Measurements from ENCODE around the gene SVBP.

Gene SVBP

DNA sequence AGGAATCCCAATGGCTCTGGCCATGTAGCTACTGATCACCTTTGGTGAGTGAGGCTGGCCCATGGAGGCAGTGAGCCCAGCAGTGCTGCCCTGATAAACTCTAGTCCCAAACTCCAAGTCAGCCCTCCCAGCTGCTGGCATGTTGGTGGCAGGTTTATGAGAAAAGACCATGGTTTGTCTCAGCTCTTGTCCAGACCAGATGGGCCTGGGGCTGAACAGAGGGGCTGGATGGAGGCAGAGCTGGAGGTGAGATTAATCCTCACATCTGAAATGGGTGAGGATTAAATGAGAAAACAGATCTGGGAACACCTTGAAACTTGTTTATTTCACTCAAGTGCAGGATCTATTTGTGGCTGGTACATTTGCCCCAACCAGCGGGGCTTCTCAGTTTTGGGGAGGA, 29.2 kb downstream of the SVBP start:
- ChIA-PET CTCF (interaction anchor here (0.6 to 1.1 kb wide), 2 partner anchors 10 to 34 kb away, joined by 3 to 4 read pairs; no protein-coding TSS in a partner anchor), POLR2A (no interaction called here)
- H3K4me1 ChIP-seq (ENCODE audit: control insufficient read depth, insufficient read depth, low read length): no peaks in the 10 kb centered on the region
- no peak overlapping the region for H3K27ac ChIP-seq (ENCODE audit: extremely low read depth, low read depth, low read length)
- H3K9me3 ChIP-seq (ENCODE audit: control insufficient read depth, insufficient read depth, low read depth, low read length): no peaks in the 10 kb centered on the region
- no peak overlapping the region for H3K4me3 ChIP-seq (ENCODE audit: low read depth, low read length)
- TF ChIP-seq, protein P1, sequence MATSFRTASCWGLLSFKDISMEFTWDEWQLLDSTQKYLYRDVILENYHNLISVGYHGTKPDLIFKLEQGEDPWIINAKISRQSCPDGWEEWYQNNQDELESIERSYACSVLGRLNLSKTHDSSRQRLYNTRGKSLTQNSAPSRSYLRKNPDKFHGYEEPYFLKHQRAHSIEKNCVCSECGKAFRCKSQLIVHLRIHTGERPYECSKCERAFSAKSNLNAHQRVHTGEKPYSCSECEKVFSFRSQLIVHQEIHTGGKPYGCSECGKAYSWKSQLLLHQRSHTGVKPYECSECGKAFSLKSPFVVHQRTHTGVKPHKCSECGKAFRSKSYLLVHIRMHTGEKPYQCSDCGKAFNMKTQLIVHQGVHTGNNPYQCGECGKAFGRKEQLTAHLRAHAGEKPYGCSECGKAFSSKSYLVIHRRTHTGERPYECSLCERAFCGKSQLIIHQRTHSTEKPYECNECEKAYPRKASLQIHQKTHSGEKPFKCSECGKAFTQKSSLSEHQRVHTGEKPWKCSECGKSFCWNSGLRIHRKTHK (tag by site-specific recombination; IDR thresholded peaks at IDR 0.05): no peak
- TF ChIP-seq IKZF3 (tag by site-specific recombination; IDR thresholded peaks at IDR 0.05): no peak
- TF ChIP-seq ZNF660 (tag by site-specific recombination; IDR thresholded peaks at IDR 0.05): no peak
- no peak for TF ChIP-seq ZNF157 (tag by site-specific recombination; IDR thresholded peaks at IDR 0.05)
- TF ChIP-seq SCRT1 (tag by site-specific recombination; IDR thresholded peaks at IDR 0.05; ENCODE audit: borderline replicate concordance): no peak
- no peak for TF ChIP-seq ZNF629 (tag by site-specific recombination; IDR thresholded peaks at IDR 0.05)
- no peak for TF ChIP-seq ZNF132 (tag by site-specific recombination; IDR thresholded peaks at IDR 0.05; ENCODE audit: borderline replicate concordance)
- no peak for TF ChIP-seq ZNF433 (tag by site-specific recombination; IDR thresholded peaks at IDR 0.05; ENCODE audit: low read depth)
- no peak for TF ChIP-seq ZNF169 (tag by site-specific recombination; IDR thresholded peaks at IDR 0.05)
- TF ChIP-seq, protein P2, sequence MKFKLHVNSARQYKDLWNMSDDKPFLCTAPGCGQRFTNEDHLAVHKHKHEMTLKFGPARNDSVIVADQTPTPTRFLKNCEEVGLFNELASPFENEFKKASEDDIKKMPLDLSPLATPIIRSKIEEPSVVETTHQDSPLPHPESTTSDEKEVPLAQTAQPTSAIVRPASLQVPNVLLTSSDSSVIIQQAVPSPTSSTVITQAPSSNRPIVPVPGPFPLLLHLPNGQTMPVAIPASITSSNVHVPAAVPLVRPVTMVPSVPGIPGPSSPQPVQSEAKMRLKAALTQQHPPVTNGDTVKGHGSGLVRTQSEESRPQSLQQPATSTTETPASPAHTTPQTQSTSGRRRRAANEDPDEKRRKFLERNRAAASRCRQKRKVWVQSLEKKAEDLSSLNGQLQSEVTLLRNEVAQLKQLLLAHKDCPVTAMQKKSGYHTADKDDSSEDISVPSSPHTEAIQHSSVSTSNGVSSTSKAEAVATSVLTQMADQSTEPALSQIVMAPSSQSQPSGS (tag by site-specific recombination; IDR thresholded peaks at IDR 0.05; ENCODE audit: low read depth): no peak
- H3K36me3 ChIP-seq (ENCODE audit: control insufficient read depth in 2 of 2, insufficient read depth in 1 of 2, low read length in 2 of 2): peaks cover 0 to 20% of the 10 kb centered on the region in 2 experiments; a peak in 2 of 3 replicates

DNA sequence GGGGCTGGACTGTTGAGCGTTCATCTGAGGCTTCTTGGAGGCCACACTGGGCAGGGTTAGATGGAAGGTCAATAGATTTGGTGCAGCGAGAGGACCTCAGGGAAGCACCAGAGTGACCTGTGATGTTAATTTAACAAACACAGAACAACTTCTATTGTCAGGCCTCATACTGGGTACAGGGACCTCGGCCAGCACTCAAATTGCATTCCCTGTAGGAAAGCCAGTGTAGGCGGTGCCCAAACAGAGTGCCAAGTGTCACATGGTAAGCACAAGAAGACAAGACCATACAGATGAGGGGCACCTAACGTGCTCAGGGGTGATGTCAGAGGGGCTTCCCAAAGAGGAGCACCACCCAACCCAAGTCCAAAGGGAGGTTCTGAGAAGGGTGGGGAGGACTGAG, 31.1 kb downstream of the SVBP start:
- Histone ChIP-seq H3K36me3 (ENCODE audit: control insufficient read depth in 2 of 2, insufficient read depth in 1 of 2, low read length in 2 of 2) (peaks cover 0 to 37% of the 10 kb centered on the region in 2 experiments; a peak in 2 of 3 replicates), H3K9me3 (ENCODE audit: control insufficient read depth, insufficient read depth, low read depth, low read length) (no peaks in the 10 kb centered on the region), H3K27ac (ENCODE audit: extremely low read depth, low read depth, low read length) (no peak overlapping the region), H3K4me1 (ENCODE audit: control insufficient read depth, insufficient read depth, low read length) (no peaks in the 10 kb centered on the region), H3K4me3 (ENCODE audit: low read depth, low read length) (no peak overlapping the region)
- TF ChIP-seq ZBTB48 (tag by site-specific recombination; IDR thresholded peaks at IDR 0.05): no peak
- TF ChIP-seq RBAK (tag by site-specific recombination; IDR thresholded peaks at IDR 0.05): no peak
- TF ChIP-seq SP7 (tag by site-specific recombination; IDR thresholded peaks at IDR 0.05): no peak
- TF ChIP-seq, protein P1 (tag by site-specific recombination; IDR thresholded peaks at IDR 0.05): no peak
- TF ChIP-seq SP3 (tag by site-specific recombination; IDR thresholded peaks at IDR 0.05): no peak
- CTCF ChIA-PET: interaction anchor here (0.7 kb wide), 1 partner anchor 101 kb away, joined by 3 read pairs; no protein-coding TSS in a partner anchor
- POLR2A ChIA-PET: no interaction called here

DNA sequence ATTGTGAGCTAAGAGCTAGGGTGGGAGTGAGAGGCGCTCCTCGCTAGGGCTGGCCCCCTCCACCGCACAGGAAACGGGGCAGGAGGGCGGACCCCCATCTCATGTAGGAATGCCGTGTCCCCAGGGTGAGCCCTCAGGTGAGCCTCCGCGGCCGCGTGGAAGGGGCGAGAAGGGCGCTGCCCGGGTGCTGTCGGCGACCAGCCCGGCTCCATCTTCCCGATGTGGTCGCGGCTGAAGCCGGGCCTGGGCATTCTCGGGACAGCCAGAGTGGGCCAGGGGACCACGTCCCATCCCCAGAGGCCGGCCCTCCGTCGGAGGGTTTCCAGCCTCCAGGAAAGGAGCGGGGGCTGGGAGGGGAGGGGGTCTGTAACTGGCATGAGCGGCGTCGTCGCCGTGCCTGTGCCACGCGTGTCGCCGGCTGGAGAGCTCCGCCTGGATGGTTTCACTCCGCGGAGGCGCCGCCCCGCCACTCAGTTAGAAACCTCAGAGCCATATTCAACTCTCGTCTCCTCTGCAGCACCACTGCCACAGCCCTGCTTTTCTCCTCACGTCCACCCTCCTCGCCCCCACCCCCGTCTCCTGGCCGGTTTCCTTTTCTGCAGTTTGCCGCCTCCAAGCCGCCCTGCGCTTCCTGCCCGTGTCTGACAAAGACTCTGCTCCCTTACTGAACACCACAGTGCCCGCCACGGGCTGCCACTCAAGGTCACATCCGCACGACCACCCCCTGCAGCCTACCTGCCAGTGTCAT, 32.1 kb downstream of the SVBP start, which contains the start of gene TMEM269:
Gene TMEM269, plus strand, starts transcription at position 46 of the 748 bp plus-strand sequence. CDS start 4,903 bp downstream, outside the sequence.
- ChIA-PET CTCF (interaction anchor here (0.7 kb wide), 1 partner anchor 102 kb away, joined by 3 read pairs; no protein-coding TSS in a partner anchor), POLR2A (no interaction called here)
- no peaks in the 10 kb centered on the region for H3K4me1 ChIP-seq (ENCODE audit: control insufficient read depth, insufficient read depth, low read length)
- H3K27ac ChIP-seq (ENCODE audit: extremely low read depth, low read depth, low read length): no peak within 1 kb of the TSS
- H3K9me3 ChIP-seq (ENCODE audit: control insufficient read depth, insufficient read depth, low read depth, low read length): no peaks in the 10 kb centered on the region
- H3K36me3 ChIP-seq (ENCODE audit: control insufficient read depth in 2 of 2, insufficient read depth in 1 of 2, low read length in 2 of 2): peaks cover 0 to 46% of the 10 kb centered on the region in 2 experiments; a peak in 2 of 3 replicates
- no peak for TF ChIP-seq ZNF514 (tag by site-specific recombination; IDR thresholded peaks at IDR 0.05)
- TF ChIP-seq ZNF157 (tag by site-specific recombination; IDR thresholded peaks at IDR 0.05): no peak
- no peak for TF ChIP-seq EGR2 (tag by site-specific recombination; IDR thresholded peaks at IDR 0.05; ENCODE audit: low read depth)
- no peak for TF ChIP-seq ZNF112 (tag by site-specific recombination; IDR thresholded peaks at IDR 0.05)
- TF ChIP-seq, protein P3, sequence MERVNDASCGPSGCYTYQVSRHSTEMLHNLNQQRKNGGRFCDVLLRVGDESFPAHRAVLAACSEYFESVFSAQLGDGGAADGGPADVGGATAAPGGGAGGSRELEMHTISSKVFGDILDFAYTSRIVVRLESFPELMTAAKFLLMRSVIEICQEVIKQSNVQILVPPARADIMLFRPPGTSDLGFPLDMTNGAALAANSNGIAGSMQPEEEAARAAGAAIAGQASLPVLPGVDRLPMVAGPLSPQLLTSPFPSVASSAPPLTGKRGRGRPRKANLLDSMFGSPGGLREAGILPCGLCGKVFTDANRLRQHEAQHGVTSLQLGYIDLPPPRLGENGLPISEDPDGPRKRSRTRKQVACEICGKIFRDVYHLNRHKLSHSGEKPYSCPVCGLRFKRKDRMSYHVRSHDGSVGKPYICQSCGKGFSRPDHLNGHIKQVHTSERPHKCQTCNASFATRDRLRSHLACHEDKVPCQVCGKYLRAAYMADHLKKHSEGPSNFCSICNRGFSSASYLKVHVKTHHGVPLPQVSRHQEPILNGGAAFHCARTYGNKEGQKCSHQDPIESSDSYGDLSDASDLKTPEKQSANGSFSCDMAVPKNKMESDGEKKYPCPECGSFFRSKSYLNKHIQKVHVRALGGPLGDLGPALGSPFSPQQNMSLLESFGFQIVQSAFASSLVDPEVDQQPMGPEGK (tag by site-specific recombination; IDR thresholded peaks at IDR 0.05): no peak
- no peak for TF ChIP-seq FEZF1 (tag by site-specific recombination; IDR thresholded peaks at IDR 0.05)
- H3K4me3 ChIP-seq (ENCODE audit: low read depth, low read length): no peak within 1 kb of the TSS
